OCI-LY7 (cell line): ENCODE data around the gene KLK3. TPM values are rescaled to one million over a fixed set of nuclear protein-coding genes. Genes with fewer than 3 reads are reported as not detected.

Experiments
- BruUV-seq: library from RNA; stranded (reverse); fragments of 400-500 nt; replicated peaks from 2 replicates; lab custom pipeline; 2021; lab: Mats Ljungman, UMichigan
- CTCF ChIA-PET: fragments of 300-600 bp; sonication (Branson Sonifier 250); formaldehyde crosslinking; loops from one replicate; lab custom pipeline; 2022; ENCODE audit warnings: antibody characterized with exemption; ENCODE audit not compliant: unreplicated experiment; lab: Charles Lee
- POLR2A ChIA-PET: fragments of 300-600 bp; sonication (Branson Sonifier 250); formaldehyde crosslinking; loops from one replicate; lab custom pipeline; 2022; ENCODE audit warnings: antibody characterized with exemption; lab: Charles Lee
- DNase-seq: peaks from one replicate; pipeline ENCODE4 v3.0.0-alpha.2; 2015; ENCODE audit warnings: low spot score
- H2AFZ ChIP-seq: fragments of 200-600 bp; sonication (generic), shearing (Covaris generic); 2 replicates; pipeline ENCODE4 v1.6.1; 2014; ENCODE audit warnings: mild to moderate bottlenecking, antibody characterized with exemption, low read length, moderate library complexity
- H3K27ac ChIP-seq: fragments of 200-600 bp; sonication (generic); 2 replicates; pipeline ENCODE4 v1.5.1; 2014; ENCODE audit warnings: mixed run types, low read depth, mild to moderate bottlenecking, moderate library complexity, low read length, inconsistent platforms; ENCODE audit not compliant: poor library complexity, severe bottlenecking
- H3K36me3 ChIP-seq: fragments of 200-600 bp; sonication (generic); 2 replicates; pipeline ENCODE4 v1.6.1; 2014; ENCODE audit warnings: mild to moderate bottlenecking, antibody characterized with exemption, low read length, moderate library complexity, mixed read lengths; ENCODE audit not compliant: insufficient read depth
- H3K4me1 ChIP-seq: fragments of 200-600 bp; sonication (generic); 2 replicates; pipeline ENCODE4 v1.5.1; 2014; ENCODE audit warnings: mild to moderate bottlenecking, low read length; ENCODE audit not compliant: insufficient read depth, poor library complexity, severe bottlenecking
- H3K4me2 ChIP-seq: fragments of 200-600 bp; sonication (generic); 2 replicates; pipeline ENCODE4 v1.6.1; 2014; ENCODE audit warnings: mild to moderate bottlenecking, low read length
- H3K4me3 ChIP-seq: fragments of 200-600 bp; sonication (generic); 2 replicates; pipeline ENCODE4 v1.5.1; 2014; ENCODE audit warnings: mild to moderate bottlenecking, low read depth, low read length; ENCODE audit not compliant: poor library complexity, severe bottlenecking
- H3K79me2 ChIP-seq: fragments of 200-600 bp; sonication (generic); 2 replicates; pipeline ENCODE4 v1.6.1; 2016; ENCODE audit warnings: low read depth, mild to moderate bottlenecking, low read length, moderate library complexity, mixed read lengths; ENCODE audit not compliant: insufficient read depth
- H3K9me2 ChIP-seq: fragments of 200-600 bp; sonication (generic); 2 replicates; pipeline ENCODE4 v1.6.1; 2016; ENCODE audit warnings: mild to moderate bottlenecking, low read length, mixed read lengths; ENCODE audit not compliant: insufficient read depth
- H3K9me3 ChIP-seq: fragments of 200-600 bp; sonication (generic); 2 replicates; pipeline ENCODE4 v1.6.1; 2014; ENCODE audit warnings: mild to moderate bottlenecking, mixed run types, low read length, mixed read lengths
- H4K20me1 ChIP-seq: fragments of 200-600 bp; sonication (generic); 2 replicates; pipeline ENCODE4 v1.6.1; 2014; ENCODE audit warnings: mild to moderate bottlenecking, antibody characterized with exemption, low read length, moderate library complexity, mixed read lengths; ENCODE audit not compliant: insufficient read depth
- EZH2phosphoT487 ChIP-seq: fragments of 200-600 bp; sonication (generic); IDR thresholded peaks from 2 replicates; pipeline ENCODE4 v1.6.1; 2018; ENCODE audit warnings: low read depth, borderline replicate concordance, mild to moderate bottlenecking, mixed run types, antibody characterized with exemption, low read length, moderate library complexity, mixed read lengths
- intact Hi-C: fragments of 100-400 bp; cut with micrococcal nuclease; formaldehyde crosslinking; loops from one replicate; pipeline ENCODE4 v1.10.0; 2022; ENCODE audit not compliant: unreplicated experiment
- total RNA-seq, 2 experiments: library from RNA; depleted of rRNA in 1 of 2; stranded (reverse); fragments of >200 nt in 1 of 2; shearing (Covaris generic) in 1 of 2; gene quantifications; 2 replicates each; pipeline ENCODE4 v1.2.3, GENCODE V29; 2014 to 2022
- TF ChIP-seq, protein P1 (sequence below): fragments of 200-600 bp; sonication (generic); conservative IDR thresholded peaks from 2 replicates; pipeline ENCODE4 v1.5.1; 2014; ENCODE audit warnings: mild to moderate bottlenecking, antibody characterized with exemption, low read length, moderate library complexity, mixed read lengths

Gene KLK3
- total RNA-seq, 2 experiments from 2014 or later = not detected

DNA sequence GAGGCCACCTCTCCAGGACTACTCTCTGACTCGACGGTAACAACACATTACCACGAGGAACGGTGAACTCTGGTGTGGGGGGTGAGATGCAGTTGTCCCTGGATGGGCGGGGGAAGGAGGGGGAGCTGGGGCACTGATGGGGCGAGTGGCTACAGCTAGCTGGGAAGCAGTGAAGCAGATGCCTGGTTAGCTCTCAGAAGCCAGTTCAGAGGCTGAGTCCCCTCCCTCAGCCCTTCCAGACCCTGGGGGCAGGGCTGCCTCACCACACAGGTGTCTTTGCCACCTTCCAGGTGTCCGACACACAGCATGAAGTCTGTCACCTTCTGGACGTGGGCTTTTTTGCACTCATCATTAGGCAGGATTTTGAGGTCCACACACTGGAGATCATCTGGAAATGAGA lies 35.1 kb upstream of the KLK3 start:
- Histone ChIP-seq H3K79me2 (no peaks in the 10 kb centered on the region), H4K20me1 (no peaks in the 10 kb centered on the region), H3K4me1 (peaks cover 30% of the 10 kb centered on the region), H3K4me3 (no peak overlapping the region), H3K36me3 (no peaks in the 10 kb centered on the region), H3K4me2 (peak overlapping the region; percentile 37; the same call in 1 of the 2 replicates), H3K9me3 (no peaks in the 10 kb centered on the region), H3K27ac (no peak overlapping the region), H2AFZ (no peak overlapping the region), H3K9me2 (no peaks in the 10 kb centered on the region)
- ChIA-PET CTCF (interaction anchor here (1.0 kb wide), 1 partner anchor 96 kb away, joined by 3 read pairs; the partner anchor contains the start of gene CLEC11A), POLR2A (no interaction called here)
- TF ChIP-seq, protein P1, sequence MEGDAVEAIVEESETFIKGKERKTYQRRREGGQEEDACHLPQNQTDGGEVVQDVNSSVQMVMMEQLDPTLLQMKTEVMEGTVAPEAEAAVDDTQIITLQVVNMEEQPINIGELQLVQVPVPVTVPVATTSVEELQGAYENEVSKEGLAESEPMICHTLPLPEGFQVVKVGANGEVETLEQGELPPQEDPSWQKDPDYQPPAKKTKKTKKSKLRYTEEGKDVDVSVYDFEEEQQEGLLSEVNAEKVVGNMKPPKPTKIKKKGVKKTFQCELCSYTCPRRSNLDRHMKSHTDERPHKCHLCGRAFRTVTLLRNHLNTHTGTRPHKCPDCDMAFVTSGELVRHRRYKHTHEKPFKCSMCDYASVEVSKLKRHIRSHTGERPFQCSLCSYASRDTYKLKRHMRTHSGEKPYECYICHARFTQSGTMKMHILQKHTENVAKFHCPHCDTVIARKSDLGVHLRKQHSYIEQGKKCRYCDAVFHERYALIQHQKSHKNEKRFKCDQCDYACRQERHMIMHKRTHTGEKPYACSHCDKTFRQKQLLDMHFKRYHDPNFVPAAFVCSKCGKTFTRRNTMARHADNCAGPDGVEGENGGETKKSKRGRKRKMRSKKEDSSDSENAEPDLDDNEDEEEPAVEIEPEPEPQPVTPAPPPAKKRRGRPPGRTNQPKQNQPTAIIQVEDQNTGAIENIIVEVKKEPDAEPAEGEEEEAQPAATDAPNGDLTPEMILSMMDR = no peak
- TF ChIP-seq EZH2phosphoT487 = no peak
- DNase-seq = no peak
- intact Hi-C loops = loop anchor here (2.0 kb wide), 1 partner anchor 15 kb away; no protein-coding TSS in a partner anchor
- BruUV-seq = no TSS peak

DNA sequence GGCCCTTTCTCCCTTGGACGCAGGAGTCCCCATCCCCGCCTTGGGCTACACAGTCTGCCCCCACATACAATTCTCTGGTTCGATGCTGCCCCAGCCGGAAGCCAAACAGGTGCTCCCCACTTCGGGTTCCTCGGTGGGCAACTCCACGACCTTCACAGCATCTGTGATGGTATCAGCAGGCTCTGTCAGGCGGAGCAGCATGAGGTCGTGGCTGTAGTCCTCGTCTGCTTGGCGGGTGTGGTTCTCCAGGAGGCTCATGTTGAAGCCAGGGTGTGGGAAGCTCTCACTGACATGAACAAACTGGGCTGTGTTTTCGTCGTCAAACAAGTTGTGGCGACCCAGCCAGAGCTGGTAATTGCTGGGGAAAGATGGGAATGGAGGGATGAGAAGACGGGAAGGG lies 34.6 kb upstream of the KLK3 start:
- CTCF ChIA-PET = interaction anchor here (1.0 kb wide), 1 partner anchor 97 kb away, joined by 3 read pairs; the partner anchor contains the start of gene CLEC11A
- no TSS peak for BruUV-seq
- Histone ChIP-seq H2AFZ (no peak overlapping the region), H3K9me3 (no peaks in the 10 kb centered on the region), H4K20me1 (no peaks in the 10 kb centered on the region), H3K36me3 (no peaks in the 10 kb centered on the region), H3K4me3 (no peak overlapping the region), H3K79me2 (no peaks in the 10 kb centered on the region), H3K27ac (no peak overlapping the region), H3K4me2 (peak overlapping the region; percentile 37; the same call in 1 of the 2 replicates), H3K9me2 (no peaks in the 10 kb centered on the region), H3K4me1 (peaks cover 30% of the 10 kb centered on the region)
- POLR2A ChIA-PET = no interaction called here
- TF ChIP-seq EZH2phosphoT487 = no peak
- TF ChIP-seq, protein P1 = no peak
- DNase-seq = peak; percentile 22
- intact Hi-C loops = no loop called here

DNA sequence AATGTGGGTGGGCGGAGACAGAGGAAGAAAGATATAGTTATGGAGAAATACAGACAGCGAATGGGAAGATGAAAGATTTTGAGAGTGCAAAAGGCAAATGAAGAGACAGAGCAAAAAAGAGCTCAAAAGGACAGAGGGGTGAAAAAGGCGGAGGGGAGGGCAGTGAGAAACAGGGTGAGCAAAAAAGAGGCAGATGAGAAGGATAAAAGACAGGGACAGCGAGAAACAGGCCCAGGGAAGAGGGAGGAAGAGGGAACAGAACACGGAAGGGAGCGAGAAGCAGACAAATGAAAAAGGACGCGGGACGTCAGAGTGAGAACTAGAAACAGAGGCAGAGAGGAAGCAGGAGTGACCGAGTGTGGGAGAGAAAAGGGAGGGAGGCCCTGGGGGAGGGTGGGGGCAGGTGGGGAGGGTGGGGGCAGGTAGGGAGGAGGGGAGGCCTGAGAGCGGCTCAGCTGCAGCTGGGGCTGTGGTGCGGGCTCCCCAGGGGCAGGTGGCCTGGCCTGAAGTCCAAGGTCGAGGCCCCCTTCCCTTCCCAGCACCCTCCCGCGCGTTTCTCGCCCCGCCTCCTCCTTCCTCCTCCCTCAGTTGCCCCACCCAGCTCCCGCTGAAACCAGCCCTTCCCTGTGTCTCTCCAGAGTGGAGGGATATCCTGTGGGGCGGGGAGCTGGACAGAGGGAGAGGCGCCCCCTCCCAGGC lies 34.0 kb upstream of the KLK3 start:
- Histone ChIP-seq H3K9me2 (no peaks in the 10 kb centered on the region), H3K27ac (no peak overlapping the region), H3K36me3 (no peaks in the 10 kb centered on the region), H3K4me1 (peaks cover 30% of the 10 kb centered on the region), H3K79me2 (no peaks in the 10 kb centered on the region), H3K4me2 (peak overlapping the region; percentile 44), H4K20me1 (no peaks in the 10 kb centered on the region), H3K4me3 (no peak overlapping the region), H2AFZ (no peak overlapping the region), H3K9me3 (no peaks in the 10 kb centered on the region)
- TF ChIP-seq, protein P1 = no peak
- TF ChIP-seq EZH2phosphoT487 = no peak
- intact Hi-C loops = no loop called here
- no TSS peak for BruUV-seq
- POLR2A ChIA-PET = no interaction called here
- DNase-seq = peak; percentile 41
- CTCF ChIA-PET = interaction anchor here (1.0 kb wide), 1 partner anchor 97 kb away, joined by 3 read pairs; the partner anchor contains the start of gene CLEC11A
